ENCODE measurements around the gene ZNF837.

The ZNF837 gene

GRCh38 chr19:58318297-58318696, 62.5 kb downstream of the ZNF837 start:
- no peak for DNase-seq (ENCODE audit: low read depth in 2 of 2)
